Hematopoietic multipotent progenitor cell (in vitro differentiated cells): ENCODE results near the gene IL5. TPM values are rescaled to one million over a fixed set of nuclear protein-coding genes. Genes with fewer than 3 reads are reported as not detected.
"Not testable (repeated sequence)": the region's sequence is repeated elsewhere in the genome, so short reads cannot be mapped to it uniquely, and the experiment has no call there.

ENCODE experiments used
- DNase-seq, 3 donors: peaks; one replicate each; pipeline ENCODE4 v3.0.0-alpha.2; 2011 to 2015; ENCODE audit warnings: low read depth in 2 of 3, low spot score in 2 of 3
- total RNA-seq: library from RNA; depleted of rRNA; stranded (reverse); fragments of >200 nt; gene quantifications from one replicate; pipeline ENCODE4 v1.2.3, GENCODE V29; 2012

The IL5 gene
- not detected for total RNA-seq

- no peak for DNase-seq
Measured at GRCh38 chr5:132543472-132544201, at the start of gene IL5. IL5 (minus strand) TSS chr5:132543522; CDS start chr5:132543478, 44 bp downstream.

- DNase-seq: no peak
Measured at GRCh38 chr5:132592521-132592920, 49.2 kb upstream of the IL5 start.

- peak in 2 of 3 donors; percentile 12 to 36 for DNase-seq
Measured at GRCh38 chr5:132591145-132591544, 47.8 kb upstream of the IL5 start.

GRCh38 chr5:132589467-132589866, 46.1 kb upstream of the IL5 start:
- DNase-seq: no peak

GRCh38 chr5:132586063-132586462, 42.7 kb upstream of the IL5 start:
- DNase-seq: no peak

- DNase-seq: not testable (repeated sequence)
Measured at GRCh38 chr5:132584560-132584959, 41.2 kb upstream of the IL5 start.

- no peak for DNase-seq
Measured at GRCh38 chr5:132576123-132576522, 32.8 kb upstream of the IL5 start.

- DNase-seq: no peak
Measured at GRCh38 chr5:132566657-132567056, 23.3 kb upstream of the IL5 start.

- DNase-seq: not testable (repeated sequence)
Measured at GRCh38 chr5:132564555-132564954, 21.2 kb upstream of the IL5 start.

GRCh38 chr5:132561601-132562000, 18.3 kb upstream of the IL5 start:
- no peak for DNase-seq

- no peak for DNase-seq
Measured at GRCh38 chr5:132559383-132560060, 16.2 kb upstream of the IL5 start.

- no peak for DNase-seq
Measured at GRCh38 chr5:132557478-132558172, 14.3 kb upstream of the IL5 start.

- peak; percentile 78 to 92 (median 91) for DNase-seq
Measured at GRCh38 chr5:132556763-132557477, 13.6 kb upstream of the IL5 start, which contains the start of gene RAD50. RAD50 (plus strand) TSS chr5:132556977; CDS start chr5:132557325, 348 bp downstream.

- no peak for DNase-seq
Measured at GRCh38 chr5:132556153-132556762, 12.9 kb upstream of the IL5 start.

GRCh38 chr5:132549576-132549975, 6.3 kb upstream of the IL5 start:
- DNase-seq: no peak

GRCh38 chr5:132548834-132549233, 5.5 kb upstream of the IL5 start:
- not testable (repeated sequence) for DNase-seq

GRCh38 chr5:132547269-132547668, 3.9 kb upstream of the IL5 start:
- no peak for DNase-seq

GRCh38 chr5:132546108-132546507, 2.8 kb upstream of the IL5 start:
- DNase-seq: no peak

GRCh38 chr5:132540764-132541163, 2.6 kb downstream of the IL5 start:
- no peak for DNase-seq

- no peak for DNase-seq
Measured at GRCh38 chr5:132540149-132540548, 3.2 kb downstream of the IL5 start.
